ENCODE data around the gene SAMD4B.

The SAMD4B gene

GRCh38 chr19:39390751-39391437 lies 48.7 kb downstream of the SAMD4B start, which contains the start of the genes MED29 and PAF1:
Gene MED29 (plus strand): TSS chr19:39391378. CDS start chr19:39391423, 45 bp downstream.
Gene PAF1 (minus strand): TSS chr19:39391106. CDS start chr19:39390864, 242 bp downstream.
- peak; percentile 81 to 84 for DNase-seq (ENCODE audit: low read depth in 2 of 2)

GRCh38 chr19:39397360-39398296 lies 55.4 kb downstream of the SAMD4B start:
- DNase-seq (ENCODE audit: low read depth in 2 of 2) = peak; percentile 89 to 95

- DNase-seq (ENCODE audit: low read depth in 2 of 2) = no peak
Measured at GRCh38 chr19:39398297-39398864, 56.2 kb downstream of the SAMD4B start.

- no peak for DNase-seq (ENCODE audit: low read depth in 2 of 2)
Measured at GRCh38 chr19:39399668-39400050, 57.4 kb downstream of the SAMD4B start.

GRCh38 chr19:39400061-39400460 lies 57.8 kb downstream of the SAMD4B start:
- DNase-seq (ENCODE audit: low read depth in 2 of 2) = no peak

- no peak for DNase-seq (ENCODE audit: low read depth in 2 of 2)
Measured at GRCh38 chr19:39401070-39401548, 58.9 kb downstream of the SAMD4B start.

DNA sequence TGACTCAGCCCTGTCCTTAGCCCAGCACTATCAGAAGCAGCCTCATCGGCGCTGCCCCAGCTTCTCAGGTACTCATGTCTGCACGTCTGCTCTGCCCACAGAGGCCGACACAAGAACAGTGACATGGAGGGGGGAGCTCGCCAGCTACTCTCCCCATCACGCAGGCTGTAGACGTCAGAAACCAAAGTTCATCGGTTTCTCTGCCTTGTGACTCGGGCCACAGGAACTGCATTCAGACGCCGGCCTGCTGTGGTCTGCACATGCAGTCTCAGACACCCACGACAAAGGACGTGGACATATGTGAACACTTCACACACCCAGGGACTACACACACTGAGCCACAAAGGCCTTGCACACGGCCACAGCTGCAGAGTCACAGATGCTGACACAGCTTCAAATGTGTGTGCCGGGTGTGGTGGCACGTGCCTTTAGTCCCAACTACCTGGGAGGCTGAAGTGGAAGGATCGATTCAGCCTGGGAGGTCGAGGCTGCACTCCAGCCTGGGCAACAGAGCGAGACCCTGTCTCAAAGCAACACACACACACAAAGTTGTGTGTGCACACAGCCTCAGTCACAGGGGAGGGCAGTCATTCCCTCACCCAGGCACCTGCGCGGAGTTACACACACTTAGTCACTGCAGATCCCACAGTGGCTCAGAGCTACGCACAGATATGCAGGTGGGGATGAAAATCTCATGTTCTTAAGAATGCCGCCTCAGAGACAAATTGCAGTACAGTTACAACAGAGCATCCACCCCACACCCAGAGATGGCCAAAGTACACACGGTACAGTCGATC lies 59.5 kb downstream of the SAMD4B start:
- DNase-seq (ENCODE audit: low read depth in 2 of 2) = peak in 1 of 2 donors; percentile 63

GRCh38 chr19:39402346-39403300 lies 60.4 kb downstream of the SAMD4B start:
- peak; percentile 76 for DNase-seq (ENCODE audit: low read depth in 2 of 2)

DNA sequence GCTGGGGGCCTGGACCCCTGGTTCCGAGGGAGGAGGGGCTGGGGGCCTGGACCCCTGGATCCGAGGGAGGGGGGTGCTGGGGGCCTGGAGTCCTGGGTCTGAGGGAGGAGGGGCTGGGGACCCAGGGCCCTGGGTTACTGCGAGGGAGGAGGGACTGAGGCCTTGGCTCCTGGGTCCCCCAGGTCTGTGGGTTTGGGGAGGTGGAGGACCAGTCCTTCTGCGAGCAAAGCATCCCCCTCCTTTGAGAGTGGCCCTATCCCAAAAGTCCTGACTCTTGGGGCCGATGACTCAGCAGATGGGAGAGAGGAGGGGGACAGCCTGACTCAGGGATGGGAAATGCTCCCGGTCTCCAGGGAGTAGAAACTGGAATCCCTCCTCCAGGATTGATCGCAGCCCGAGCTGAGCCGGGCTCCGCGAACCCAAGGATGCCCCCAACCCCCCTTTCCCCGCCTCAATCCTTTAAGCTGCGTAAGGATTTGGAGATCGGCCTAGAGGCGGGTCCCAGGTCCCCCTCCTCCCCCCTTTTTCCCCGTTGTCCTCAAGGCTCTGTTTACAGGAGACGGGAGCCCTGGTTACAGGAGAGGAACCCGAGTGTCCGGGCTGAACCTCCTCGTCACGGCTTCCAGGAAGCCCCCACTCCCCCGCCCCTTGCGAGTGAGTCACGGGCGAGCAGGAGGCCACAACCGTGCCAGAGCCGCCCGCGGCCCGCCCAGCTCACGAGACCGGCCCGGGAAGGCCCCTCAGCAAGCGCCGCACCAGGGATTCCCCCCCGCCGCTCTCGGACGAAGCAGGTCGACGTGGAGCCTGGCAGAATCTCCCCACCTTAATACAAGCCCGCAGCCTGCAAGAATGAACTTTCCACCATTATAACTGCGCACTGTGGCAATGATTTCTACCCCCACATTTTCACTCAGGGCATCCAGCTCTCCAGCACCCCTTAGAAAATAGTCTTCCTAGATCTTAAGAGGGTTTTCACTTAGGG lies 61.4 kb downstream of the SAMD4B start:
- peak; percentile 93 to 94 for DNase-seq (ENCODE audit: low read depth in 2 of 2)

DNA sequence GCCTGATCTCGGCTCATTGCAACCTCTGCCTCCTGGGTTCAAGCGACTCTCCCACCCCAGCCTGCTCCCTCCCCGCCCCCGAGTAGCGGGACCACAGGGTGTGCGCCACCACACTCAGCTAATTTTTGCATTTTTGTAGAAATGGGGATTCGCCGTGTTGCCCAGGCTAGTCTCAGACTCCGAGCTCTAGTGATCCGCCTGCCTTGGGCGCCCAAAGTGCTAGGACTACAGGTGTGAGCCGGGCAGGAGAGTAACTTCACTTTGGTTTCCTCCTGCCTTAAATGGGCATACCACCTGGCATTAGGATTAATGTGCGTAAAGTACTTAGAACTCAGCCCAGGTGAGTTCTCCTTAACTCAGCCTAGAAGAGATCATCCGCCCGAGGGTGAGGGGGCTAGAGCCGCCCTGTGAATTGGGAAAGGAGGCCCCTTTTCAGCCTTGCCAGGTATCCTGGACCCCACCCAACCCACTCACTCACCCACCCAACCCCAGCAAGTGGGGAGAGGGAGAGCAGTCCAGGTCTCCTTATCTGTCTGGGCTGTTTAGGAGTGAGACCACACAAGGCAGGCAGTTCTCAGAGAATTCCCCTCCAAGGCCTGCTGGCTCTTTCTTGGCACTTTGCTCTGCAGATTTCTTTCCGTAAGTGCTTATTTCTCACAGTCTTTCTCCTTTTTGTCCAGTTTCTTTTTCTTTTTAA lies 63.2 kb downstream of the SAMD4B start:
- no peak for DNase-seq (ENCODE audit: low read depth in 2 of 2)

GRCh38 chr19:39405958-39406655 lies 63.9 kb downstream of the SAMD4B start:
- DNase-seq (ENCODE audit: low read depth in 2 of 2) = peak; percentile 76 to 79

GRCh38 chr19:39406656-39407409 lies 64.6 kb downstream of the SAMD4B start, which contains the start of gene ZFP36:
Gene ZFP36 (plus strand): TSS chr19:39406847. CDS start chr19:39406905, 58 bp downstream.
- peak; percentile 85 to 89 for DNase-seq (ENCODE audit: low read depth in 2 of 2)

- DNase-seq (ENCODE audit: low read depth in 2 of 2) = no peak
Measured at GRCh38 chr19:39407410-39407659, 65.1 kb downstream of the SAMD4B start.

GRCh38 chr19:39407660-39408391 lies 65.6 kb downstream of the SAMD4B start:
- no peak for DNase-seq (ENCODE audit: low read depth in 2 of 2)

GRCh38 chr19:39408392-39409207 lies 66.4 kb downstream of the SAMD4B start:
- no peak for DNase-seq (ENCODE audit: low read depth in 2 of 2)

All from stimulated activated CD8-positive, alpha-beta memory T cell treated with anti-CD3 and anti-CD28 coated beads, Interleukin-7, amount 100 ng/mL, for 1 hour (primary cell).